Erythroblast (primary cell): ENCODE data around the gene PPT2.
"Not testable (repeated sequence)": the region's sequence is repeated elsewhere in the genome, so short reads cannot be mapped to it uniquely, and the experiment has no call there.

Source experiments
- GATA1 ChIP-seq: IDR thresholded peaks from 2 replicates; pipeline ENCODE4 v1.6.1; 2011; ENCODE audit warnings: low read depth, mild to moderate bottlenecking, control low read depth, low read length, moderate library complexity
- POLR2A ChIP-seq: IDR thresholded peaks from 2 replicates; pipeline ENCODE4 v1.6.1; 2011; ENCODE audit warnings: mild to moderate bottlenecking, low read length

- not testable (repeated sequence) for TF ChIP-seq POLR2A, GATA1
Observed at GRCh38 chr6:32187725-32188380, 33.9 kb downstream of the PPT2 start.
